AG09309 (cell line): ENCODE measurements around the gene DNAH3.
A peak's percentile ranks its signal among the peaks of the same experiment; 100 is the strongest.

ENCODE experiments used
- DNase-seq: peaks from one replicate; pipeline ENCODE4 v3.0.0-alpha.2; 2010; ENCODE audit warnings: low read depth
- H3K4me3 ChIP-seq: 2 replicates; pipeline ENCODE4 v1.5.1; 2011; ENCODE audit warnings: mild to moderate bottlenecking, low read depth, low read length, moderate library complexity; ENCODE audit not compliant: control insufficient read depth
- CTCF ChIP-seq: IDR thresholded peaks from 2 replicates; pipeline ENCODE4 v1.5.1; 2011; ENCODE audit warnings: mild to moderate bottlenecking, low read depth, low read length, inconsistent platforms; ENCODE audit not compliant: insufficient read depth, control insufficient read depth; ENCODE audit errors: missing control alignments

DNAH3 gene

DNA sequence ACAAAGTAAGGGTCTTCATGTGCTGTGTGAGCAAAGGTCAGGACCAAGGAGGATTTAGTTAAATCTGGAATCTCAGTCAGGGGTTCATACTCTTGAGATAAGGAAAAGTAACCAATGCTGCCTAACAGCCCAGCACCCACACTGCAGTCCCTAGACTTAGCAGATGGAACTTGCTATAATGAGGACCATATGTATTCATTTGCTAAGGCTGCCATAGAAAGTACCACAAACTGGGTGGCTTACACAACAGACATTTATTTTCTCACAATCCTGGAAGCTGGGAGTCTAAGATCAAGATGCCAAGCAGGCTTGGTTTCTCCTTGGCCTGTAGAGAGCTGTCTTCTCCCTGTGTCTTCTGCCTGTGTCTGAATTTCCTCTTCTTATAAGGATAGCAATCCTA is 40.0 kb upstream of the DNAH3 start:
- peak; percentile 63 for DNase-seq

GRCh38 chr16:21190013-21190412 is 39.4 kb upstream of the DNAH3 start:
- no peak overlapping the region for H3K4me3 ChIP-seq
- TF ChIP-seq CTCF, result no peak
- no peak for DNase-seq

More for the DNA sequence above, 40.0 kb upstream of the DNAH3 start:
- no peak for TF ChIP-seq CTCF
- no peak overlapping the region for H3K4me3 ChIP-seq

DNA sequence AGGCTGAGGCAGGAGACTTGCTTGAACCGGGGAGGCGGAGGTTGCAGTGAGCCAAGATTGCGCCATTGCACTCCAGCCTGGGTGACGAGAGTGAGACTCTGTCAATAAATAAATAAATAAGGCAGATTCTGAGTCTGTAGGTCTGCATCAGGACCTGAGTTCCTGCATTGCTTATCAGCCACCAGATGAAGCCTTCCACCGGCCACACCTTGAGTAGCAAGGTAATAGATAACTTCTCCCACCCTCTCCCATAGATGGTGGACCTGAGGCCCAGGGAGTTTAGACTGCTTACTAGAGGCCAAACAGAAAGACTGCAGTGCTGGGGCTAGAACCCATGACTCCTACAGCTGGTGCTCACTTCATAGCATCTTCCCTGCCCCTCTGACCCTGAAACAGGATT is 38.7 kb upstream of the DNAH3 start:
- DNase-seq, result no peak
- no peak overlapping the region for H3K4me3 ChIP-seq
- no peak for TF ChIP-seq CTCF

DNA sequence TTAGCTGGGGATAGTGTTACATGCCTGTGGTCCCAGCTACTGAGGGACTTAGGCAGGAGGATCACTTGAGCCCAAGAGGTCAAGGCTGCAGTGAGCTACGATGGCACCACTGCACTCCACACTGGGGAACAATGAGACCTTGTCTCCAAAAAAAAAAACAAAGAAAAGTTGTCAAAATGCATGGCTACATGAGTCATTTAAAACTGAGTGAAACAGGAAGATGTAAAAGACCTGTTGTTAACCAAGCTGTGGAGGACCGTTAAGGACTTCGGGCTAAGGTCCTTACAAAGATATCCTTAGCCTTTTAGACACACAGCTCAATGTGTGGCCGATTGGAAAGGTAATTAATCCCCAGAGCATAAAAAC is 35.7 kb upstream of the DNAH3 start:
- H3K4me3 ChIP-seq, result no peak overlapping the region
- no peak for TF ChIP-seq CTCF
- no peak for DNase-seq

- H3K4me3 ChIP-seq, result no peak overlapping the region
- no peak for DNase-seq
- TF ChIP-seq CTCF, result no peak
Measured at GRCh38 chr16:21185659-21186325, 35.1 kb upstream of the DNAH3 start.

GRCh38 chr16:21184834-21185233 is 34.2 kb upstream of the DNAH3 start:
- no peak for TF ChIP-seq CTCF
- no peak for DNase-seq
- H3K4me3 ChIP-seq, result no peak overlapping the region

- no peak for DNase-seq
- TF ChIP-seq CTCF, result no peak
- no peak overlapping the region for H3K4me3 ChIP-seq
Measured at GRCh38 chr16:21183995-21184394, 33.3 kb upstream of the DNAH3 start.
